ENCODE measurements around the gene SYT17.
A peak's percentile ranks its signal among the peaks of the same experiment; 100 is the strongest.

SYT17 gene

GRCh38 chr16:19172098-19172780 lies 4.2 kb downstream of the SYT17 start:
- no peak overlapping the region for H3K4me3 ChIP-seq (ENCODE audit: low read depth, low read length)
- DNase-seq (ENCODE audit: low read depth), result no peak
- TF ChIP-seq CTCF (IDR thresholded peaks at IDR 0.05; ENCODE audit: low read depth, low read length, missing control alignments), result no peak

GRCh38 chr16:19173059-19173458 lies 5.0 kb downstream of the SYT17 start:
- DNase-seq (ENCODE audit: low read depth), result no peak
- no peak for TF ChIP-seq CTCF (IDR thresholded peaks at IDR 0.05; ENCODE audit: low read depth, low read length, missing control alignments)
- no peak overlapping the region for H3K4me3 ChIP-seq (ENCODE audit: low read depth, low read length)

- H3K4me3 ChIP-seq (ENCODE audit: low read depth, low read length), result no peak overlapping the region
- TF ChIP-seq CTCF (IDR thresholded peaks at IDR 0.05; ENCODE audit: low read depth, low read length, missing control alignments), result no peak
- no peak for DNase-seq (ENCODE audit: low read depth)
Measured at GRCh38 chr16:19173649-19174383, 5.8 kb downstream of the SYT17 start.

GRCh38 chr16:19174478-19174877 lies 6.4 kb downstream of the SYT17 start:
- no peak for DNase-seq (ENCODE audit: low read depth)
- TF ChIP-seq CTCF (IDR thresholded peaks at IDR 0.05; ENCODE audit: low read depth, low read length, missing control alignments), result no peak
- H3K4me3 ChIP-seq (ENCODE audit: low read depth, low read length), result no peak overlapping the region

- no peak for DNase-seq (ENCODE audit: low read depth)
- H3K4me3 ChIP-seq (ENCODE audit: low read depth, low read length), result no peak overlapping the region
- TF ChIP-seq CTCF (IDR thresholded peaks at IDR 0.05; ENCODE audit: low read depth, low read length, missing control alignments), result no peak
Measured at GRCh38 chr16:19175492-19176262, 7.6 kb downstream of the SYT17 start.

- TF ChIP-seq CTCF (IDR thresholded peaks at IDR 0.05; ENCODE audit: low read depth, low read length, missing control alignments), result peak; percentile 6
- no peak for DNase-seq (ENCODE audit: low read depth)
- no peak overlapping the region for H3K4me3 ChIP-seq (ENCODE audit: low read depth, low read length)
Measured at GRCh38 chr16:19177111-19177739, 9.2 kb downstream of the SYT17 start.

All from GM12864 (cell line).